LNCaP clone FGC (cell line): ENCODE data around the gene NPY5R.
A peak's percentile ranks its signal among the peaks of the same experiment; 100 is the strongest.

Experiments used
- DNase-seq: peaks from one replicate; pipeline ENCODE4 v3.0.0-alpha.2; 2011; ENCODE audit warnings: low read depth
- H3K4me3 ChIP-seq: 2 replicates; pipeline ENCODE4 v1.5.1; 2011; ENCODE audit warnings: mild to moderate bottlenecking, low read depth, low read length, control low read depth
- TF ChIP-seq, protein P1 (sequence below): IDR thresholded peaks from 2 replicates; pipeline ENCODE4 v1.5.1; 2012; ENCODE audit warnings: mild to moderate bottlenecking; ENCODE audit not compliant: control insufficient read depth, insufficient read depth; ENCODE audit errors: extremely low read depth

The NPY5R gene

DNA sequence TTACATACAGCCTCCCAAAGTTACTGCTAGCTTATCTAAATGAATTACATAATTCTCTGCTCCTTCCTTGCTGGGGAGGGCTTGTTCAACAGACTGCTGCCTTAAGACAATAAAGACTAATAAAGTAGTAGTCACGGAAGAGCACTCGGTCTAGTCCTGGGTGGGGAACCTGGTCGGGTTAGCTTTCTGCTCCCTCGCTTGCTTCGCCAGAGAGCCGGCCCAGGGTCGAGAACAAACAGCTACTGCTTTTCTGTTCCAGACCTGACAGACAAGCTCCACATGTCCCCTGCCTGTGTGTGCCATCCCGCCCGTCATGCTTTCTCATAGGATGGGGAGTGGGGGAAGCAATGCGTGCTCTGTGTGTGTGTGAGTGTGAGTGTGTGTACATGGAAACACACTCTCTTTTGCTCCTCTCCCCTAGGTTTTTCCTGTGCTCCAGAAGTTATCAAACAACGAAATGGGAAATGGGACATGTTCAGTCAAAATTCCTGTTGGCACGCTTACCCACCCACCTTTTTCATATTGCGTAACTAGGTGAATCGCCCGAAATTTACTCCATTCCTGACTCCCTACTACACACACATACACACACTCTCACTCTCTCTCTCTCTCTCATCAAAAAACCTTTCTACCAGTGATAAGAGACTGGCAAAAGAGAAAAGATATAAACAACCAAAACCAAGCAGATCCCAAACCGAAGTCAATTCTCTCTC, 12.6 kb upstream of the NPY5R start:
- no peak for DNase-seq

DNA sequence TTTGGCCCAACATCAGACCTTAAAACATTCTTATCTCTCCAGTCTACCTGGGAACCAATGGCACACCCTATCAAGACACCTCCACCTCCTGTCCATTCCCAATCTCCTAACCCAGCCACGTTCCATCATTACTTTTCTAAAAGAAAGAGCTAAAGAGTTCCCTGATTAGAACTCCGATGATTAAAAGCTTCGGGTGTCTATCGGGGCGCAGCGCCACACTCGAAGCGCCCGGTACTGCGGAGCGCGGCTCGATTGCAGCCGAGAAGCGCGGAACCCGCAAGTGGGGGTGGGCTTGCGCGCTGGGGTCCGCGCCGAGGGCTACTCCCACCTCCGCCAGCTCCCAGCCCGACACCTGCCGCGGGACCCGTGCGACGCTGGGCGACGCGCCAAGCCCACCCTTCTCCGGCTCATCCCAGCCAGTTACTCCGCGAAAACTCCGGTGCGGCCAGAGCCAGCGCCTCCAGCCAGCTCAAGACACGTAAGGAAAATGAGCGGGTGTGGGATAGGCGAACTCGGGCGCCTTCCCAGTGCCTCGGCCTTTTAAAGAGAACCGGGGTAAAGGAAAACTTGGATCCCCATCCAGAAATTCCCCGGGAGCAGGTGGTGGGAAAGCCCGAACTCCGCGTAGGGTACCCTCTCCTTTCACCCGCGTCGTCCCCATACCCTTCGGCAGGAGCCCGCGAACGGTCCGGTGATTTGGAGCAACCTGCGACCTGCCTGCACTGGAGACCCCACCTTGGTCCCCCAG, 11.9 kb upstream of the NPY5R start:
- TF ChIP-seq, protein P1, sequence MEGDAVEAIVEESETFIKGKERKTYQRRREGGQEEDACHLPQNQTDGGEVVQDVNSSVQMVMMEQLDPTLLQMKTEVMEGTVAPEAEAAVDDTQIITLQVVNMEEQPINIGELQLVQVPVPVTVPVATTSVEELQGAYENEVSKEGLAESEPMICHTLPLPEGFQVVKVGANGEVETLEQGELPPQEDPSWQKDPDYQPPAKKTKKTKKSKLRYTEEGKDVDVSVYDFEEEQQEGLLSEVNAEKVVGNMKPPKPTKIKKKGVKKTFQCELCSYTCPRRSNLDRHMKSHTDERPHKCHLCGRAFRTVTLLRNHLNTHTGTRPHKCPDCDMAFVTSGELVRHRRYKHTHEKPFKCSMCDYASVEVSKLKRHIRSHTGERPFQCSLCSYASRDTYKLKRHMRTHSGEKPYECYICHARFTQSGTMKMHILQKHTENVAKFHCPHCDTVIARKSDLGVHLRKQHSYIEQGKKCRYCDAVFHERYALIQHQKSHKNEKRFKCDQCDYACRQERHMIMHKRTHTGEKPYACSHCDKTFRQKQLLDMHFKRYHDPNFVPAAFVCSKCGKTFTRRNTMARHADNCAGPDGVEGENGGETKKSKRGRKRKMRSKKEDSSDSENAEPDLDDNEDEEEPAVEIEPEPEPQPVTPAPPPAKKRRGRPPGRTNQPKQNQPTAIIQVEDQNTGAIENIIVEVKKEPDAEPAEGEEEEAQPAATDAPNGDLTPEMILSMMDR, result no peak
- no peak for DNase-seq
- H3K4me3 ChIP-seq, result peak overlapping the region; percentile 46

More for the DNA sequence above, 12.6 kb upstream of the NPY5R start:
- H3K4me3 ChIP-seq, result no peak overlapping the region
- TF ChIP-seq, protein P1, result no peak

DNA sequence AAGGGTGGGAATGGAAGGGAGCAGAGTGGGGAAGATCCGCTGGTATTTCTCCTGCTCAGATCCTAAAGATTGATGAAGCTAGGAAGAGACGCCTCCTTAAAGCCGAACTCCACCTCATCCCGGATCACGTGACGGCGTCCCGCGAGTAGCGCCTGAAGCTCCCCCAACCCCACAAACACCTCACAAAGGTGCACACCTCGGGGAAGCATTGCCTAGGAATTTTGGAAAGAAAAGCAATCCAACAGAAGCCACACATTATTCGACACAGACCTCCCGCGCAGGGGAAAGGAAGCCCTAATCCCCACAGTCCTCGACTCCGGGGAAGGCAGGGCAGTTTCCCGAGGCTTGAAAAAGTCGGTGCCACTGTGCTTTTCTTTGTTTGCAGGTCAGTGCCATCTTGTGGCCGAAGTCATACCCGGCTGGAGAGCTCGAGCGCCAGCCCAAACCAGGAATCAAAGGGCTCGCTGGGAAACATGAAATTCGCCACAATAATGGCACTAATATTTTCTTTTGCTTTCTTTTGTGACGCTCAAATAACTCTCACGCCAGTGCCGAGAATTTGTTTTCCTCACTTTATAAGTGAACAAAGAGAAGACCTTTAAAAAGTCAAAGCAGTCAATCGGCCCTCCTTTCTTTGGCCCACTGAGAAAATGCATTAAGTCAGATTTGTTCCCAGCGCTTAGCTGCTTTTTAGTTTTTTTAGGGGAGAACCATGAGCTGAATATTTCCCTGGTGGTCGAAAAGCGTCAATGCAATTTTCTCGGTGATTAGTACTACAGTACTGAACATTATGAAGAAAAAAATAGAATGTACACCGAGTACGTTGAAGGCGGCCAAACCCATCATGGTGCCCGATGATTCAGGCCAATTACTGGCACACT, 10.9 kb upstream of the NPY5R start, which contains the start of gene NPY1R:
TSS of gene NPY1R (minus strand) at position 71 of the 881 bp plus-strand sequence. CDS start 6,042 bp downstream, outside the sequence.
- TF ChIP-seq, protein P1, result peak; percentile 75
- H3K4me3 ChIP-seq, result peak within 1 kb of the TSS; percentile 46
- peak; percentile 57 for DNase-seq

DNA sequence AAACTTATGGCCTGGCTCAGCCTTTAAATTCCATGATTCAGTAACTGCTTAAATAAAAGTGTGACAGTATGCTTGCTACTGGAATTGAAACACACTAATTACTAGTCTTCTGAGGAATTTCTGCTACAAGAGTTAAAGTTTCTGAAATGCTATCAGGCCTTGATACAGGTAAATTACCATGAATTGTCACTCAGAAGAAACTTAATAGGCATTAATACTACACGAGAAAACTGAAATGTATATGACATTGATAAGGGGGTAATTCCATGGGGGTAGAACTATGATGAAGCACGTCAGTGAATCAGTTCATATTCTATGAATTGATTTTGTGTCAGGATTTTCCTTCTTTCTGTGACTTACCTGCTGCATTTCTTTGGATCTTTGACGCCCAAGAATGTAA, 8.3 kb upstream of the NPY5R start:
- TF ChIP-seq, protein P1, result no peak

DNA sequence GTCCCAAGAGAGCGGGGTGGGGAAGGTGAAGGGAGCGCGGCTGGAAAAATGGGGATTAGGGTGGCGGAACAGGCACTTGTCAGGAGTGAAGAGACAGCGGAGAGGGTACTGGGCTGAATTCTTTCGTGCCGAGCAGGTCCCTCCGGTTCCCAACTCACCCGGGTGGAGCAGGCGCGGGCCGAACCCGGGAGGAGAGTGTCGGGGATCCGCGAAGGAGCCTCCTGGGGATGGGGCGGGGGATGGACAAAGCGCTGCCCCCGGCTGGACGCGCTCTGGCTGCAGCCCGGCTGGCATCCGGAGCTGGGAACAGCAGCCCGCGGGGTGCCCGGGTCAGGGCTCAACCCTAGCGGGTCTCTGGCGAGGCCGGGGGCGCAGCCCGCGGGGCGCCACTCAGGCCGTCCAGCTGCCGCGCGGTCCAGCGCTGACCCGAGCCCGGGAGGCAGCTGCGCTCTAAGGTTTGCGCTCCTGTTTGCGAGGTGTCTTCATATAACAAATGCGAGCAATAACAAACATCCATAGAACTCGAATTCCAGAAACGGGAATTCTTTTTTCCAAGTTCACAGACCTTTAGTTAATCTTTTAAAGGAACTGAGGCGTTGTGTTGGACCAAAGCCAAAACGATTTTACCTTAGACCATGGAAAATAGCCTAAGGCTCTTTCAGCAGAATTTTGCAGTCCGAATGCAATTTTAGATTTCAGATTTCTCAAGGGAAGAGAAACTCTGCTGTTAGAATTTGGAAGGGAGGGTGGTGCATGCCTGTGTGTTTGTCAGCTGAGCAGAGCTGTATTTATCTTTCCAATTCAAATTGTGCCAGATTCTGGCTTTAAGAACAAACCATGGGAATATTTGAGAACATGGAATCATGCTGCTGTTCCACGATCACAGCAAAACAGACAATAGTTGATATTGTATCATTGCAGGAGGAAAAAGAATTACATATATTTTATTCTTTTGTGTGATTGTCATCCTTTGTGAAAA, 744 bp downstream of the NPY5R start:
- DNase-seq, result no peak

More for the DNA sequence above, 8.3 kb upstream of the NPY5R start:
- DNase-seq, result no peak
- H3K4me3 ChIP-seq, result no peak overlapping the region

More for the DNA sequence above, 744 bp downstream of the NPY5R start:
- TF ChIP-seq, protein P1, result 0 out of 2 replicates have a peak, but pooled peaks have one; percentile 0
- H3K4me3 ChIP-seq, result peak overlapping the region; percentile 25; the same call in 1 of the 2 replicates
